HepG2 (cell line): ENCODE data around the gene TEX30. TPM values are rescaled to one million over a fixed set of nuclear protein-coding genes. Genes with fewer than 3 reads are reported as not detected.

ENCODE experiments used
- BCL6 ChIP-seq: IDR thresholded peaks from 2 replicates; pipeline ENCODE4 v1.6.1; 2016; ENCODE audit warnings: missing genetic modification reagents, missing compliant biosample characterization
- CHD4 ChIP-seq: fragments of 200-600 bp; sonication (generic); IDR thresholded peaks from 2 replicates; pipeline ENCODE4 v1.7.0; 2017; ENCODE audit warnings: mild to moderate bottlenecking, low read length, borderline replicate concordance
- ELK4 ChIP-seq: sonication (generic); formaldehyde crosslinking; IDR thresholded peaks from 2 replicates; pipeline ENCODE4 v1.9.0; 2021; ENCODE audit warnings: missing genetic modification reagents, borderline replicate concordance
- MIER3 ChIP-seq: IDR thresholded peaks from 2 replicates; pipeline ENCODE4 v1.6.1; 2016; ENCODE audit warnings: missing compliant biosample characterization, borderline replicate concordance
- MXD1 ChIP-seq: sonication (generic); formaldehyde crosslinking; IDR thresholded peaks from 2 replicates; pipeline ENCODE4 v1.4.0; 2020; ENCODE audit warnings: mild to moderate bottlenecking, missing genetic modification reagents
- NCOA1 ChIP-seq: sonication (generic); formaldehyde crosslinking; IDR thresholded peaks from 2 replicates; pipeline ENCODE4 v1.9.0; 2021; ENCODE audit warnings: missing genetic modification reagents
- NKX3-1 ChIP-seq: sonication (generic); formaldehyde crosslinking; IDR thresholded peaks from 2 replicates; pipeline ENCODE4 v1.5.0; 2020; ENCODE audit warnings: missing genetic modification reagents
- PITX1 ChIP-seq: sonication (generic); formaldehyde crosslinking; IDR thresholded peaks from 2 replicates; pipeline ENCODE4 v1.5.1; 2020; ENCODE audit warnings: mild to moderate bottlenecking, missing genetic modification reagents
- RARG ChIP-seq: sonication (generic); formaldehyde crosslinking; IDR thresholded peaks from 2 replicates; pipeline ENCODE4 v1.4.0; 2020; ENCODE audit warnings: low read depth, mild to moderate bottlenecking, missing genetic modification reagents
- RCOR2 ChIP-seq: IDR thresholded peaks from 2 replicates; pipeline ENCODE4 v1.6.1; 2016; ENCODE audit warnings: missing biosample characterization, missing genetic modification reagents
- RFX5 ChIP-seq: IDR thresholded peaks from 2 replicates; pipeline ENCODE4 v1.6.1; 2011; ENCODE audit warnings: low read depth, low read length, improper control_type of control experiment
- SAP130 ChIP-seq: IDR thresholded peaks from 2 replicates; pipeline ENCODE4 v1.6.1; 2016; ENCODE audit warnings: low read depth
- SRY ChIP-seq: sonication (generic); formaldehyde crosslinking; IDR thresholded peaks from 2 replicates; pipeline ENCODE4 v1.8.0; 2022; ENCODE audit warnings: mild to moderate bottlenecking, missing genetic modification reagents
- TFE3 ChIP-seq: IDR thresholded peaks from 2 replicates; pipeline ENCODE4 v1.6.1; 2016
- ZBTB42 ChIP-seq: sonication (generic); formaldehyde crosslinking; IDR thresholded peaks from 2 replicates; pipeline ENCODE4 v1.5.0; 2020; ENCODE audit warnings: mild to moderate bottlenecking, missing genetic modification reagents
- ZNF296 ChIP-seq: sonication (generic); formaldehyde crosslinking; conservative IDR thresholded peaks from 2 replicates; pipeline ENCODE4 v1.5.0; 2020; ENCODE audit warnings: mild to moderate bottlenecking, missing genetic modification reagents
- ZNF350 ChIP-seq: sonication (generic); formaldehyde crosslinking; IDR thresholded peaks from 2 replicates; pipeline ENCODE4 v1.4.0; 2020; ENCODE audit warnings: mild to moderate bottlenecking, low read depth, missing genetic modification reagents, borderline replicate concordance
- ZNF431 ChIP-seq: sonication (generic); formaldehyde crosslinking; IDR thresholded peaks from 2 replicates; pipeline ENCODE4 v1.9.0; 2022; ENCODE audit warnings: missing genetic modification reagents, low read depth, mild to moderate bottlenecking, borderline replicate concordance
- ZNF44 ChIP-seq: sonication (generic); formaldehyde crosslinking; IDR thresholded peaks from 2 replicates; pipeline ENCODE4 v1.5.1; 2020; ENCODE audit warnings: mild to moderate bottlenecking, missing genetic modification reagents
- ZNF496 ChIP-seq: sonication (generic); formaldehyde crosslinking; IDR thresholded peaks from 2 replicates; pipeline ENCODE4 v1.8.1; 2023; ENCODE audit warnings: mild to moderate bottlenecking, moderate library complexity, missing genetic modification reagents; ENCODE audit not compliant: insufficient replicate concordance
- ZNF550 ChIP-seq: sonication (generic); formaldehyde crosslinking; IDR thresholded peaks from 2 replicates; pipeline ENCODE4 v1.4.0; 2020; ENCODE audit warnings: mild to moderate bottlenecking, missing genetic modification reagents, borderline replicate concordance
- ZNF773 ChIP-seq: sonication (generic); formaldehyde crosslinking; IDR thresholded peaks from 2 replicates; pipeline ENCODE4 v1.4.0; 2020; ENCODE audit warnings: missing genetic modification reagents, borderline replicate concordance
- polyA plus RNA-seq, 8 experiments: library from polyadenylated mRNA; depleted of rRNA in 3 of 8; stranded (reverse) in 7 of 8; unstranded in 1 of 8; fragments of >200 nt; fragmentation: Illumina TruSeq in 4 of 8; extraction: Trizol in 4 of 8; gene quantifications; 2 replicates each; pipeline versions ENCODE4 v1.2.1 to v1.2.3, GENCODE V29; 2011 to 2016; ENCODE audit warnings: low read depth in 4 of 8, missing spikeins in 1 of 8, mixed read lengths in 1 of 8; ENCODE audit not compliant: insufficient read depth in 1 of 8
- total RNA-seq, 5 experiments: library from RNA; depleted of rRNA; stranded (reverse); fragments of >200 nt; fragmentation: Illumina TruSeq; extraction: Trizol; gene quantifications; 2 replicates each; pipeline ENCODE4 v1.2.3, GENCODE V29; 2016; ENCODE audit warnings: low read depth in 1 of 5
- TF ChIP-seq, protein P1 (sequence below): sonication (generic); formaldehyde crosslinking; IDR thresholded peaks from 2 replicates; pipeline ENCODE4 v1.5.1; 2020; ENCODE audit warnings: missing genetic modification reagents, mild to moderate bottlenecking, borderline replicate concordance
- TF ChIP-seq, protein P2 (sequence below): conservative IDR thresholded peaks from 2 replicates; pipeline ENCODE4 v1.6.1; 2018; ENCODE audit warnings: missing genetic modification reagents
- TF ChIP-seq, protein P3 (sequence below): sonication (generic); formaldehyde crosslinking; IDR thresholded peaks from 2 replicates; pipeline ENCODE4 v1.8.0; 2022; ENCODE audit warnings: missing genetic modification reagents, mild to moderate bottlenecking, borderline replicate concordance

The TEX30 gene
- total and polyA plus RNA-seq, 2 of the 13 experiments (the other 11 are each of a cell fraction or from before 2014, with no cell fraction given) = 0.60 to 1.2 TPM

DNA sequence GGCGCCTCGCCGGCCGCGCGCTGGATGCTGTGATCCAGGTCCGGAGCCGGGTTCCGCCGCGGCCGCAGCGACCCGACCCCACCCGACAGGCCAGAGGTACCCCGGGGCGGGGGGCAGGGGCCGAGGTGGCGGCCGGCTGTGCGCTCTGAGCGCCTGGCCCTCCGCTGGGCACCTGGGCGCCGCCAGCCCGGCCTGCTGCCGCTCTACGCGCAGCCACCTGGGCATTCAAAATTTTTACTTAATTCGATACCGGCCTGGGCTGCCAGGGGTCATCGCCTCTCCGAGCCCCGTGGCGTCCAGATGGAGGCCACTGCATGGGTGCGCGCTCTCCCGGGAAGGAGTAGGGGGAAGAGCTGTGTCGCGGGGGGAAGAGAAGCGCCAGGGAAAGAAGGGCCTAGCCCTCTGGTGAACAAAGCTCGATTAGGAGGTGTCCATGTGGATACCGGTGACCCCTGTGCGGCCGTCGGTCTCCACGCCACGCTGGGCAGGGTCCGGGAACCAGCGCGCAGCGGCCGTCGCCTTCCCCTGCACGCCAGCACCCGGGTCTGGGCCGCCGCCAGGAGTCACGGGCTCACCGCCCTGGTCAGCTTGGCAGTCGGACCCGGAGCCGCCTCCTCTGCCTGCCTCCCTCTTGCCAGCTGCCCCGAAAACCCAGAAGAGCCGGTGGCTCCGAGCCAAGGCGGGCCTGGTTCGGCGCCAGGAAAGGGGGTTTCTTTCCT is 26.0 kb upstream of the TEX30 start (continued):
- TF ChIP-seq, protein P1, sequence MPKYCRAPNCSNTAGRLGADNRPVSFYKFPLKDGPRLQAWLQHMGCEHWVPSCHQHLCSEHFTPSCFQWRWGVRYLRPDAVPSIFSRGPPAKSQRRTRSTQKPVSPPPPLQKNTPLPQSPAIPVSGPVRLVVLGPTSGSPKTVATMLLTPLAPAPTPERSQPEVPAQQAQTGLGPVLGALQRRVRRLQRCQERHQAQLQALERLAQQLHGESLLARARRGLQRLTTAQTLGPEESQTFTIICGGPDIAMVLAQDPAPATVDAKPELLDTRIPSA (CRISPR knock-in tag) = 0 out of 2 replicates have a peak, but pooled peaks have one; percentile 41
- no peak for TF ChIP-seq SAP130 (CRISPR knock-in tag)
- TF ChIP-seq SRY (CRISPR knock-in tag) = no peak
- no peak for TF ChIP-seq ZNF773 (CRISPR knock-in tag)
- no peak for TF ChIP-seq ZNF496
- TF ChIP-seq RCOR2 (CRISPR knock-in tag) = no peak
- TF ChIP-seq ZNF350 (CRISPR knock-in tag) = 0 out of 2 replicates have a peak, but pooled peaks have one; percentile 2
- peak; percentile 11; the same call in 1 of the 2 replicates for TF ChIP-seq MXD1 (CRISPR knock-in tag)
- TF ChIP-seq ELK4 (CRISPR knock-in tag) = no peak
- no peak for TF ChIP-seq ZBTB42 (CRISPR knock-in tag)
- no peak for TF ChIP-seq MIER3
- no peak for TF ChIP-seq RFX5
- no peak for TF ChIP-seq ZNF296 (CRISPR knock-in tag)
- TF ChIP-seq NCOA1 (CRISPR knock-in tag) = no peak
- peak; percentile 73; the same call in 1 of the 2 replicates for TF ChIP-seq ZNF550 (CRISPR knock-in tag)
- TF ChIP-seq, protein P2, sequence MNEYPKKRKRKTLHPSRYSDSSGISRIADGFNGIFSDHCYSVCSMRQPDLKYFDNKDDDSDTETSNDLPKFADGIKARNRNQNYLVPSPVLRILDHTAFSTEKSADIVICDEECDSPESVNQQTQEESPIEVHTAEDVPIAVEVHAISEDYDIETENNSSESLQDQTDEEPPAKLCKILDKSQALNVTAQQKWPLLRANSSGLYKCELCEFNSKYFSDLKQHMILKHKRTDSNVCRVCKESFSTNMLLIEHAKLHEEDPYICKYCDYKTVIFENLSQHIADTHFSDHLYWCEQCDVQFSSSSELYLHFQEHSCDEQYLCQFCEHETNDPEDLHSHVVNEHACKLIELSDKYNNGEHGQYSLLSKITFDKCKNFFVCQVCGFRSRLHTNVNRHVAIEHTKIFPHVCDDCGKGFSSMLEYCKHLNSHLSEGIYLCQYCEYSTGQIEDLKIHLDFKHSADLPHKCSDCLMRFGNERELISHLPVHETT (CRISPR knock-in tag) = no peak
- TF ChIP-seq NKX3-1 = no peak
- 0 out of 2 replicates have a peak, but pooled peaks have one; percentile 2 for TF ChIP-seq ZNF431
- no peak for TF ChIP-seq RARG (CRISPR knock-in tag)
- TF ChIP-seq, protein P3, sequence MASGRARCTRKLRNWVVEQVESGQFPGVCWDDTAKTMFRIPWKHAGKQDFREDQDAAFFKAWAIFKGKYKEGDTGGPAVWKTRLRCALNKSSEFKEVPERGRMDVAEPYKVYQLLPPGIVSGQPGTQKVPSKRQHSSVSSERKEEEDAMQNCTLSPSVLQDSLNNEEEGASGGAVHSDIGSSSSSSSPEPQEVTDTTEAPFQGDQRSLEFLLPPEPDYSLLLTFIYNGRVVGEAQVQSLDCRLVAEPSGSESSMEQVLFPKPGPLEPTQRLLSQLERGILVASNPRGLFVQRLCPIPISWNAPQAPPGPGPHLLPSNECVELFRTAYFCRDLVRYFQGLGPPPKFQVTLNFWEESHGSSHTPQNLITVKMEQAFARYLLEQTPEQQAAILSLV (CRISPR knock-in tag) = no peak
- no peak for TF ChIP-seq ZNF44 (CRISPR knock-in tag)
- no peak for TF ChIP-seq BCL6 (CRISPR knock-in tag)
- no peak for TF ChIP-seq TFE3 (CRISPR knock-in tag)
- TF ChIP-seq CHD4 = no peak
- no peak for TF ChIP-seq PITX1 (CRISPR knock-in tag)
